ENCODE results near the gene SNRNP200. TPM values are rescaled to one million over a fixed set of nuclear protein-coding genes. Genes with fewer than 3 reads are reported as not detected.

SNRNP200 gene
- polyA plus RNA-seq, 6 donors from 2014 or later: 61.7 to 95.9 (median 71.2) TPM

DNA sequence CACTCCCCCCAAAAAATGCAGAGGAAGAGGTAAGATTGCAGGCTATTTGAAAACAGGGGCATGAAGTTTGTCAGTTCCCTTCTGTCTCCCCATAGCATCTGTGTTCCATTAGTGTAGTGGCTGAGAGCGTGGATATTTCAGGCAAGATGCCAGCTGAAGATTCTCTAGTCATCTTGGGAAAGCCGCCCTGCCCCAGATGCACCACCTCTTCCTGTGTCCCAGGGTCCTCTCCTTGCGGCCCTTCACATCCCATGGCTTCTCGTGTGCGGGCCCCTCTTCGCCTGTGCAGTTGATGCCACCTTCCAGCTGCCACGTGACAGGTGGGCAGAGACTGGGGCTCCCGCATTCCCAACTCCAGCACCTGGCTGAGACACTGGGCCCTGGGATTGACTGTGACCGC, 55.7 kb downstream of the SNRNP200 start:
- Mint-ChIP-seq H3K27me3 (no peaks in the 10 kb centered on the region), H3K4me1 (peaks cover 40 to 51% (median 45%) of the 10 kb centered on the region in 3 donors), H3K9me3 (peaks cover 0 to 5% (median 0%) of the 10 kb centered on the region in 7 donors), H3K4me3 (no peak overlapping the region), H3K36me3 (peaks cover 27 to 33% of the 10 kb centered on the region in 2 donors), H3K27ac (peak overlapping the region in 3 of 6 donors; percentile 48 to 58 (median 58))
- ATAC-seq (ENCODE audit: low read depth in 2 of 2) (no peak), DNase-seq (no peak)

DNA sequence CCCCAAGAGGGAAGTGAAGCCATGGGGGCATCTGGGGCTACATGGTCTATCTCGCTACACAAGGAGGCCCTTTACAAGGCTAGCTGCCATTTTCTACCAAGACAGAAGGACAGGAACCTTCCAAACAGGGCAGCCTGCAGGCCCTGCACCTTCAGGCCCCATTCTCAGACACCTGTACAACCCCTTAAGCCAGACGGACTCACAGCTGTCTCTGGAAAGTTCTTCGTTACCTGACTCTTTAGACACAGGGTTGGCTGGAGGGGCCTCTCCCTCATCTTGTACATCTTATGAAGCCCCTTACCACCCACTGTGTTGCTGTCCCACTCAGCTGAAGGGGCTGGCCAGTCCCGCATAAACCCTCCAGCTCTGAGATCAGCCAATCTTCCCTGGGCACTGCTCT, 56.7 kb downstream of the SNRNP200 start:
- DNase-seq: no peak
- no peak overlapping the region for H3K27ac Mint-ChIP-seq
- ATAC-seq (ENCODE audit: low read depth in 2 of 2): no peak
- peaks cover 22 to 23% of the 10 kb centered on the region in 2 donors for H3K36me3 Mint-ChIP-seq
- peak overlapping the region in 1 of 8 donors; percentile 54 for H3K4me3 Mint-ChIP-seq
- peaks cover 0 to 5% (median 0%) of the 10 kb centered on the region in 7 donors for H3K9me3 Mint-ChIP-seq
- H3K27me3 Mint-ChIP-seq: no peaks in the 10 kb centered on the region
- H3K4me1 Mint-ChIP-seq: peaks cover 36 to 44% (median 36%) of the 10 kb centered on the region in 3 donors

- H3K9me3 Mint-ChIP-seq: peaks cover 0 to 5% (median 0%) of the 10 kb centered on the region in 7 donors
- H3K4me1 Mint-ChIP-seq: peaks cover 33 to 44% (median 34%) of the 10 kb centered on the region in 3 donors
- H3K36me3 Mint-ChIP-seq: peaks cover 17 to 19% of the 10 kb centered on the region in 2 donors
- DNase-seq: no peak
- ATAC-seq (ENCODE audit: low read depth in 2 of 2): no peak
- peak overlapping the region in 3 of 6 donors; percentile 8 to 57 (median 38) for H3K27ac Mint-ChIP-seq
- H3K27me3 Mint-ChIP-seq: no peaks in the 10 kb centered on the region
- peak overlapping the region in 1 of 8 donors; percentile 29 for H3K4me3 Mint-ChIP-seq
Measured at GRCh38 chr2:96247896-96248295, 57.5 kb downstream of the SNRNP200 start.

DNA sequence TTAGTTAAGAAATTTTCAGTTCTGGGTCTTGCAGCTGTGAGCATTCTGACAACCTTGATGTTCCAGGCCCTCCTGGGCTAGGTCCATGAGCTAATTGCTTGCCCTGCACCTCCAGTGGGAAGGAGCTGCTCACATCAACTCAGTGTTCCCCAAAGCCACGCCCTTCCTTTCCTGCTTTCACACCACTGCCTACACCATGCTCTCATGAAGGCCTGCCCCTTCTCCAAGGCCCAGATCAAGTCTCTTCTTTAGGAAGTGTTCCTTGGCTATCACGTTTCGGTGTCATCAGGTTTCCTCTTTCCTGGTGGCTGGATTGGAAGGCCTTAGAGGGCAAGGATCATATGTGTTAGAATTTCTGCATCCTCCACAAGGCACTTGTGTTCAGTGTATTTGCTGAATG, 58.3 kb downstream of the SNRNP200 start:
- H3K4me1 Mint-ChIP-seq: peaks cover 42 to 52% (median 42%) of the 10 kb centered on the region in 3 donors
- H3K9me3 Mint-ChIP-seq: peaks cover 0 to 5% (median 0%) of the 10 kb centered on the region in 7 donors
- ATAC-seq (ENCODE audit: low read depth in 2 of 2) (no peak), DNase-seq (no peak)
- no peaks in the 10 kb centered on the region for H3K27me3 Mint-ChIP-seq
- H3K36me3 Mint-ChIP-seq: peaks cover 8 to 12% of the 10 kb centered on the region in 2 donors
- no peak overlapping the region for H3K4me3 Mint-ChIP-seq
- peak overlapping the region in 3 of 6 donors; percentile 22 to 91 (median 78) for H3K27ac Mint-ChIP-seq

DNA sequence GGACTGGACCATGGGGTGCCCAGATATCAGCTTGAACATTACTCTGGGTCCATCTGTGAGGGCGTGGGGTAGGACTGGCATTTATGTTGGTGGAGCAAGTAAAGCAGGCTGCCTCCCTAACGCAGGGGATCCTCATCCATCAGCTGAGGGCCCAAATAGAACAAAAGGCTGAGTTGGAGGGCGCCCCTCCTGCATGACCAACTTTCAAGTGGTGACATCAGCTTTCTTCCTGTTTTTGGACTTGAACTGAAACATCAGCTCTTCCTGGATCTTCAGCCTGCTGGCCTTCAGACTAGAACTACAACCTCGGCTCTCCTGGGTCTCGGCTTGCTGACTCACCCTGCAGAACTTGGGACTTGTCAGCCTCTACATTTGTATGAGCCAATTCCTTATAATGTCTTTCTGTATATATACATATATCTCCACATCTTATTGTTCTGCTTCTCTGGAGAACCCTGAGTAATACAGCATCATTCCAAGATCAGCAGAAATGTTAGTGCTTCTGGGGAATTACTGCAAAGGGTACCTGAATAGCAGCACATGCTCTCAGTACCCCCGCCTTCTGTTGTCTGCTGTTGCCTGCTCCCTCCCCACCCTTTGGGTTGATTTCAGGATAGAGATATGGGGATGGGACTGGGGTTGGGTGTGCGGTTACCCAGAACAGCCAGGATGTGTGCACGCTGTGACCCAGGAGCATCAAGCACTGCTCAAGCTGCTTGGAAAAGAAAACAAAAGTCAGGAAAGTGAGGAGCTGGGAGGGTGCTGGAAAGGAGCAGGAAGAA, 59.5 kb downstream of the SNRNP200 start:
- Mint-ChIP-seq H3K4me1 (peaks cover 53 to 63% (median 54%) of the 10 kb centered on the region in 3 donors), H3K9me3 (peaks cover 0 to 5% (median 0%) of the 10 kb centered on the region in 7 donors), H3K27me3 (no peaks in the 10 kb centered on the region), H3K27ac (peak overlapping the region; percentile 51 to 94 (median 80)), H3K36me3 (peaks cover 7 to 12% of the 10 kb centered on the region in 2 donors), H3K4me3 (peak overlapping the region in 4 of 8 donors; percentile 13 to 56 (median 33))
- DNase-seq (peak; percentile 29), ATAC-seq (ENCODE audit: low read depth in 2 of 2) (peak; percentile 57 to 58)

DNA sequence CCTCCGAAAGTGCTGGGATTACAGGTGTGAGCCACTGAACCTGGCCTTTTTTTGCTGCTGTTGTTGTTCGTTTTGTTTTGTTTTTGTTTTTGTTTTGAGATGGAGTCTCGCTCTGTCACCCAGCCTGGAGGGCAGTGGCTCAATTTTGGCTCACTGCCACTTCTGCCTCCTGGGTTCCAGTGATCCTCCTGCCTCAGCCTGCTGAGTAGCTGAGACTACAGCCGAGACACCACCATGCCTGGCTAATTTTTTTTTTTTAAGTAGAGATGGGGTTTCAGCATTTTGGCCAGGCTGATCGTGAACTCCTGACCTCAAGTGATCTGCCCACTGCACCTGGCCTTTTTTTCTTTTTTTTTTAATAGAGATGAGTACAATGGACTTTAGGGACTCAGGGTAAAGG, 61.5 kb downstream of the SNRNP200 start:
- DNase-seq (no peak), ATAC-seq (ENCODE audit: low read depth in 2 of 2) (no peak)
- Mint-ChIP-seq H3K4me3 (no peak overlapping the region), H3K36me3 (peaks cover 7% of the 10 kb centered on the region in 2 donors), H3K4me1 (peaks cover 47 to 55% (median 52%) of the 10 kb centered on the region in 3 donors), H3K27ac (peak overlapping the region in 1 of 6 donors; percentile 28), H3K9me3 (peaks cover 0 to 5% (median 0%) of the 10 kb centered on the region in 7 donors), H3K27me3 (no peaks in the 10 kb centered on the region)

GRCh38 chr2:96241900-96242611, 63.3 kb downstream of the SNRNP200 start:
- Mint-ChIP-seq H3K36me3 (peaks cover 7% of the 10 kb centered on the region in 2 donors), H3K27me3 (no peaks in the 10 kb centered on the region), H3K9me3 (peaks cover 0 to 5% (median 0%) of the 10 kb centered on the region in 7 donors), H3K4me1 (peaks cover 40 to 47% (median 47%) of the 10 kb centered on the region in 3 donors), H3K27ac (peak overlapping the region in 5 of 6 donors; percentile 86 to 98 (median 95)), H3K4me3 (peak overlapping the region; percentile 59 to 87 (median 74))
- peak; percentile 92 for ATAC-seq (ENCODE audit: low read depth in 2 of 2)
- peak; percentile 40 for DNase-seq

GRCh38 chr2:96241227-96241626, 64.1 kb downstream of the SNRNP200 start:
- Mint-ChIP-seq H3K36me3 (peaks cover 7% of the 10 kb centered on the region in 2 donors), H3K9me3 (peaks cover 0 to 5% (median 0%) of the 10 kb centered on the region in 7 donors), H3K4me3 (peak overlapping the region in 7 of 8 donors; percentile 59 to 87 (median 72)), H3K4me1 (peaks cover 34 to 44% (median 39%) of the 10 kb centered on the region in 3 donors), H3K27ac (peak overlapping the region; percentile 77 to 98 (median 94)), H3K27me3 (no peaks in the 10 kb centered on the region)
- DNase-seq (no peak), ATAC-seq (ENCODE audit: low read depth in 2 of 2) (no peak)

DNA sequence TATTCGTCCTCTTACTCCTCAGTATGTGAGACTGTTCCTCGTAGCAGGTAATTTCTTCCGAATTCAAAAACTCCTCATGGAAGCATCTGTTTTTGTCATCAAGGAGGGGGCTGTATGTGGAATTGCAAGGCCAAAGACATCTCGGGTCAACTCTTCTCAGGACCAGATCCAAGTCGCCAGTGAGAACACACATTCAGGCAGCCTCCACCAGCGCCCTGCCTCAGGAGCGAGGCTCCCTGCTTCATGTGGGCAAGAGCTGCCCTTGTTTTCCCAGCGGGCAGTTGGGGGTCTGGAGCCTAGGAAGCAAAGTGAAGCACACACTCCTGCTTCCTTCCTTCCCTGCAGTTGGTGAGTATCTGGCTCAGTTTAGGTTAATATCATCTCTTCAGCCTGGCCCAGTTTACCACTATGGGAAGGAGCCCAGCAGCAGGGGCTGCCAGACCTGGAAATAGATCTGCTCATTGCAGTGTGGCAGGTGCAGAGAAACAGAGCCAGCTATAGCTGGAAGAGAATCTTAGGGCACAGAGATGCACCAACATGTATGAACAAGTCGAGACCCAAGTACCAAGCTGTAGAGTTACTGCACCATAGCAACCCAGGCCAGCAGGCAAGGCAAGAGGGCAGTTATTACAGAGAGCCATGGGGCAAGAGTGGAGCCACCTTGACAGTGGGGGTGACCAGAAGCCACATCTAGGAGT, 64.9 kb downstream of the SNRNP200 start:
- DNase-seq (no peak), ATAC-seq (ENCODE audit: low read depth in 2 of 2) (no peak)
- H3K9me3 Mint-ChIP-seq: peaks cover 0 to 2% (median 0%) of the 10 kb centered on the region in 7 donors
- no peaks in the 10 kb centered on the region for H3K27me3 Mint-ChIP-seq
- H3K4me1 Mint-ChIP-seq: peaks cover 27 to 37% (median 31%) of the 10 kb centered on the region in 3 donors
- peak overlapping the region in 1 of 6 donors; percentile 12 for H3K27ac Mint-ChIP-seq
- peak overlapping the region in 2 of 8 donors; percentile 57 to 62 for H3K4me3 Mint-ChIP-seq
- peaks cover under 1% of the 10 kb centered on the region in 2 donors for H3K36me3 Mint-ChIP-seq

GRCh38 chr2:96239745-96240264, 65.5 kb downstream of the SNRNP200 start:
- no peak for DNase-seq
- peaks cover 24 to 32% (median 28%) of the 10 kb centered on the region in 3 donors for H3K4me1 Mint-ChIP-seq
- H3K4me3 Mint-ChIP-seq: no peak overlapping the region
- no peaks in the 10 kb centered on the region for H3K36me3 Mint-ChIP-seq
- H3K27me3 Mint-ChIP-seq: no peaks in the 10 kb centered on the region
- H3K27ac Mint-ChIP-seq: peak overlapping the region in 3 of 6 donors; percentile 40 to 88 (median 44)
- ATAC-seq (ENCODE audit: low read depth in 2 of 2): no peak
- no peaks in the 10 kb centered on the region for H3K9me3 Mint-ChIP-seq

- Mint-ChIP-seq H3K9me3 (no peaks in the 10 kb centered on the region), H3K4me3 (peak overlapping the region in 1 of 8 donors; percentile 59), H3K4me1 (peaks cover 27 to 36% (median 30%) of the 10 kb centered on the region in 3 donors), H3K27me3 (no peaks in the 10 kb centered on the region), H3K27ac (peak overlapping the region in 1 of 6 donors; percentile 12), H3K36me3 (no peaks in the 10 kb centered on the region)
- ATAC-seq (ENCODE audit: low read depth in 2 of 2) (no peak), DNase-seq (no peak)
Measured at GRCh38 chr2:96239091-96239490, 66.3 kb downstream of the SNRNP200 start.

GRCh38 chr2:96238266-96238665, 67.1 kb downstream of the SNRNP200 start:
- H3K4me3 Mint-ChIP-seq: no peak overlapping the region
- DNase-seq (no peak), ATAC-seq (ENCODE audit: low read depth in 2 of 2) (no peak)
- H3K4me1 Mint-ChIP-seq: peaks cover 32 to 41% (median 37%) of the 10 kb centered on the region in 3 donors
- no peaks in the 10 kb centered on the region for H3K36me3 Mint-ChIP-seq
- H3K27ac Mint-ChIP-seq: no peak overlapping the region
- H3K9me3 Mint-ChIP-seq: no peaks in the 10 kb centered on the region
- no peaks in the 10 kb centered on the region for H3K27me3 Mint-ChIP-seq
